GM12878 (cell line): ENCODE measurements around the gene KCNQ1. TPM values are rescaled to one million over a fixed set of nuclear protein-coding genes. Genes with fewer than 3 reads are reported as not detected.
A peak's percentile ranks its signal among the peaks of the same experiment; 100 is the strongest.

Source experiments
- ATAC-seq: fragments of 200-7000 bp; cut with Tn5 transposase; 3 replicates; pipeline ENCODE4 v1.9.1; 2020; ENCODE audit warnings: mild to moderate bottlenecking, moderate library complexity
- BruUV-seq: library from RNA; stranded (reverse); fragments of 400-500 nt; replicated peaks from 2 replicates; lab custom pipeline; 2021; lab: Mats Ljungman, UMichigan
- CTCF ChIA-PET: fragments of 300-600 bp; sonication (Branson Sonifier 250); formaldehyde crosslinking; extraction: SDS; loops from one replicate; lab custom pipeline; 2021; ENCODE audit warnings: inconsistent platforms; lab: Yijun Ruan, JAX
- POLR2A ChIA-PET: fragments of 350-600 bp; formaldehyde crosslinking; extraction: SDS; loops from one replicate; lab custom pipeline; 2021; ENCODE audit warnings: inconsistent platforms; lab: Charles Lee
- RAD21 ChIA-PET: fragments of 300-600 bp; sonication (Branson Sonifier 250); formaldehyde crosslinking; loops from one replicate; lab custom pipeline; 2023; ENCODE audit warnings: antibody characterized with exemption; ENCODE audit not compliant: unreplicated experiment; lab: Charles Lee
- SMC1A ChIA-PET: fragments of 300-600 bp; sonication (Branson Sonifier 250); formaldehyde crosslinking; loops from one replicate; lab custom pipeline; 2023; ENCODE audit not compliant: unreplicated experiment, uncharacterized antibody; lab: Charles Lee
- DNase-seq: peaks from one replicate; pipeline ENCODE4 v3.0.0-alpha.2; 2011; ENCODE audit warnings: low read depth, low spot score
- FAIRE-seq: peaks from 3 replicates; lab custom pipeline; 2011; peaks lifted over from hg19 to GRCh38; lab: Jason Lieb, UNC
- H2AFZ ChIP-seq: 2 replicates; pipeline ENCODE4 v1.6.0; 2011; ENCODE audit warnings: low read depth, low read length, control low read depth; ENCODE audit not compliant: control insufficient read depth
- H3K27ac ChIP-seq: 2 replicates; pipeline ENCODE4 v1.5.1; 2011; ENCODE audit warnings: control low read depth; ENCODE audit not compliant: control insufficient read depth, insufficient read depth
- H3K27me3 ChIP-seq, 2 experiments: replicated peaks in 1 of 2; 2 replicates each; pipeline versions ENCODE4 v1.6.0 to v1.6.1; 2011; ENCODE audit warnings: low read length in 1 of 2; ENCODE audit not compliant: control insufficient read depth in 2 of 2, insufficient read depth in 2 of 2
- H3K36me3 ChIP-seq, 2 experiments: 2 replicates each; pipeline ENCODE4 v1.5.1; 2011; ENCODE audit warnings: low read length in 1 of 2; ENCODE audit not compliant: control insufficient read depth in 2 of 2, insufficient read depth in 2 of 2
- H3K4me1 ChIP-seq: 2 replicates; pipeline ENCODE4 v1.6.1; 2011; ENCODE audit warnings: mild to moderate bottlenecking, low read length, moderate library complexity, mixed read lengths; ENCODE audit not compliant: control insufficient read depth, insufficient read depth
- H3K4me2 ChIP-seq: 2 replicates; pipeline ENCODE4 v1.6.0; 2011; ENCODE audit warnings: control low read depth; ENCODE audit not compliant: control insufficient read depth, insufficient read depth
- H3K4me3 ChIP-seq: fragments of 200-600 bp; sonication (generic); 2 replicates; pipeline ENCODE4 v1.5.1; 2016
- H3K79me2 ChIP-seq: 2 replicates; pipeline ENCODE4 v1.6.0; 2011; ENCODE audit warnings: low read length; ENCODE audit not compliant: control insufficient read depth, insufficient read depth
- H3K9ac ChIP-seq: 2 replicates; pipeline ENCODE4 v1.8.0; 2011; ENCODE audit warnings: low read length, control low read depth, mixed read lengths; ENCODE audit not compliant: control insufficient read depth, insufficient read depth
- H3K9me3 ChIP-seq: replicated peaks from 3 replicates; pipeline ENCODE4 v1.5.1; 2011; ENCODE audit warnings: mild to moderate bottlenecking, low read length; ENCODE audit not compliant: control insufficient read depth, insufficient read depth
- H4K20me1 ChIP-seq: 2 replicates; pipeline ENCODE4 v1.6.0; 2011; ENCODE audit not compliant: control insufficient read depth, insufficient read depth
- GABPA ChIP-seq: IDR thresholded peaks from 2 replicates; pipeline ENCODE4 v1.6.1; 2014; ENCODE audit warnings: antibody characterized with exemption, low read depth, mild to moderate bottlenecking, inconsistent platforms
- IKZF2 ChIP-seq, 2 experiments: fragments of 450-650 bp; IDR thresholded peaks; 2 replicates each; pipeline ENCODE4 v1.6.1; 2017; ENCODE audit warnings: mild to moderate bottlenecking in 2 of 2, moderate library complexity in 2 of 2
- SPI1 ChIP-seq: IDR thresholded peaks from 2 replicates; pipeline ENCODE4 v1.6.1; 2011; ENCODE audit warnings: low read depth, mild to moderate bottlenecking, low read length, moderate library complexity, borderline replicate concordance; ENCODE audit not compliant: insufficient read depth
- WGBS: methylation state at CpG from one replicate; pipeline ENCODE4 v1.1.6; 2016; ENCODE audit warnings: low lambda C conversion rate; ENCODE audit not compliant: insufficient replicate concordance, insufficient coverage; ENCODE audit errors: missing lambda C conversion rate; 5-methylcytosine and 5-hydroxymethylcytosine counted together
- in situ Hi-C: fragments of 300-500 bp; cut with MboI; formaldehyde crosslinking; loops from 9 replicates; pipeline ENCODE4 v1.14.3; 2018; ENCODE audit warnings: mixed read lengths
- intact Hi-C: fragments of 100-400 bp; cut with micrococcal nuclease; formaldehyde crosslinking; loops from one replicate; pipeline ENCODE4 v1.14.2; 2022; ENCODE audit not compliant: unreplicated experiment
- polyA plus RNA-seq, 11 experiments: library from polyadenylated mRNA; depleted of rRNA in 4 of 11; unstranded in 6 of 11; stranded (reverse) in 5 of 11; fragments of >200 nt; fragmentation: Nextera tagmentation in 4 of 11; fragmentation: Illumina TruSeq in 1 of 11; extraction: Ambion mirVana in 4 of 11; extraction: Trizol in 1 of 11; gene quantifications; 1 replicate in 1 of 11; 2 replicates in 10 of 11; pipeline versions ENCODE4 v1.2.1 to v1.2.3, GENCODE V29; 2011 to 2016; ENCODE audit warnings: inconsistent platforms in 2 of 11, missing spikeins in 2 of 11, low read depth in 1 of 11
- total RNA-seq, 4 experiments: library from RNA; depleted of rRNA in 3 of 4; stranded (reverse); fragments of >200 nt in 3 of 4; fragmentation: Illumina TruSeq in 1 of 4; extraction: Trizol in 1 of 4; gene quantifications; 2 replicates each; pipeline versions ENCODE4 v1.2.1 to v1.2.3, GENCODE V29; 2013 to 2021
- TF ChIP-seq, protein P1 (sequence below): fragments of 450-650 bp; IDR thresholded peaks from 2 replicates; pipeline ENCODE4 v1.6.1; 2014; ENCODE audit warnings: mild to moderate bottlenecking
- TF ChIP-seq, protein P2 (sequence below): IDR thresholded peaks from 2 replicates; pipeline ENCODE4 v1.6.1; 2012; ENCODE audit warnings: low read length, inconsistent platforms
- TF ChIP-seq, protein P3 (sequence below): fragments of 450-650 bp; IDR thresholded peaks from 2 replicates; pipeline ENCODE4 v1.6.1; 2016; ENCODE audit warnings: mild to moderate bottlenecking
- TF ChIP-seq, protein P4 (sequence below): fragments of 450-650 bp; conservative IDR thresholded peaks from 2 replicates; pipeline ENCODE4 v1.6.1; 2017; ENCODE audit warnings: mild to moderate bottlenecking, moderate library complexity

Gene KCNQ1
- total and polyA plus RNA-seq, 10 of the 15 experiments (the other 5 are each of a cell fraction or from before 2014, with no cell fraction given) = 0.03 to 0.15 (median 0.12) TPM; not detected in 7

DNA sequence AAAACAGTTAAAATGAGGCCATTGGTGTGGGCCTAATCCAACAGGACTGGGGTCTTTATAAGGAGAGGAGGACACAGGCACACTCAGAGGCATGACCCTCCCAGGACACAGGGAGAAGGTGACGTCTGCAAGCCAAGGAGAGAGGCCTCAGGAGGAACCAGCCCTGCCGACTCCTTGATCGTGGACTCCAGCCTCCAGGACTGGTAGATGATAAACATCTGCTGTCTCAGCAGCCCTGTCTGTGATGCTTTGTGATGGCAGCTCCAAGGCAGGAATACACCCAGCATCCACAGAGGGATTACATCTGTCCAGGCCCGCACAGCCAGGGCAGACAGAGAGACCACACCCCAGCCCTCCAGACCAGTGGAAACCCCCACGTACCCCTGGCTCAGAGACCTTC lies 422.3 kb downstream of the KCNQ1 start (continued):
- TF ChIP-seq, protein P1, sequence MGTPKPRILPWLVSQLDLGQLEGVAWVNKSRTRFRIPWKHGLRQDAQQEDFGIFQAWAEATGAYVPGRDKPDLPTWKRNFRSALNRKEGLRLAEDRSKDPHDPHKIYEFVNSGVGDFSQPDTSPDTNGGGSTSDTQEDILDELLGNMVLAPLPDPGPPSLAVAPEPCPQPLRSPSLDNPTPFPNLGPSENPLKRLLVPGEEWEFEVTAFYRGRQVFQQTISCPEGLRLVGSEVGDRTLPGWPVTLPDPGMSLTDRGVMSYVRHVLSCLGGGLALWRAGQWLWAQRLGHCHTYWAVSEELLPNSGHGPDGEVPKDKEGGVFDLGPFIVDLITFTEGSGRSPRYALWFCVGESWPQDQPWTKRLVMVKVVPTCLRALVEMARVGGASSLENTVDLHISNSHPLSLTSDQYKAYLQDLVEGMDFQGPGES = no peak
- TF ChIP-seq, protein P2, sequence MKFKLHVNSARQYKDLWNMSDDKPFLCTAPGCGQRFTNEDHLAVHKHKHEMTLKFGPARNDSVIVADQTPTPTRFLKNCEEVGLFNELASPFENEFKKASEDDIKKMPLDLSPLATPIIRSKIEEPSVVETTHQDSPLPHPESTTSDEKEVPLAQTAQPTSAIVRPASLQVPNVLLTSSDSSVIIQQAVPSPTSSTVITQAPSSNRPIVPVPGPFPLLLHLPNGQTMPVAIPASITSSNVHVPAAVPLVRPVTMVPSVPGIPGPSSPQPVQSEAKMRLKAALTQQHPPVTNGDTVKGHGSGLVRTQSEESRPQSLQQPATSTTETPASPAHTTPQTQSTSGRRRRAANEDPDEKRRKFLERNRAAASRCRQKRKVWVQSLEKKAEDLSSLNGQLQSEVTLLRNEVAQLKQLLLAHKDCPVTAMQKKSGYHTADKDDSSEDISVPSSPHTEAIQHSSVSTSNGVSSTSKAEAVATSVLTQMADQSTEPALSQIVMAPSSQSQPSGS = no peak
- no peak for TF ChIP-seq IKZF2 (IDR thresholded peaks at IDR 0.05)
- TF ChIP-seq, protein P3, sequence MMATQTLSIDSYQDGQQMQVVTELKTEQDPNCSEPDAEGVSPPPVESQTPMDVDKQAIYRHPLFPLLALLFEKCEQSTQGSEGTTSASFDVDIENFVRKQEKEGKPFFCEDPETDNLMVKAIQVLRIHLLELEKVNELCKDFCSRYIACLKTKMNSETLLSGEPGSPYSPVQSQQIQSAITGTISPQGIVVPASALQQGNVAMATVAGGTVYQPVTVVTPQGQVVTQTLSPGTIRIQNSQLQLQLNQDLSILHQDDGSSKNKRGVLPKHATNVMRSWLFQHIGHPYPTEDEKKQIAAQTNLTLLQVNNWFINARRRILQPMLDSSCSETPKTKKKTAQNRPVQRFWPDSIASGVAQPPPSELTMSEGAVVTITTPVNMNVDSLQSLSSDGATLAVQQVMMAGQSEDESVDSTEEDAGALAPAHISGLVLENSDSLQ = no peak
- TF ChIP-seq SPI1 = no peak
- no peak for TF ChIP-seq GABPA

DNA sequence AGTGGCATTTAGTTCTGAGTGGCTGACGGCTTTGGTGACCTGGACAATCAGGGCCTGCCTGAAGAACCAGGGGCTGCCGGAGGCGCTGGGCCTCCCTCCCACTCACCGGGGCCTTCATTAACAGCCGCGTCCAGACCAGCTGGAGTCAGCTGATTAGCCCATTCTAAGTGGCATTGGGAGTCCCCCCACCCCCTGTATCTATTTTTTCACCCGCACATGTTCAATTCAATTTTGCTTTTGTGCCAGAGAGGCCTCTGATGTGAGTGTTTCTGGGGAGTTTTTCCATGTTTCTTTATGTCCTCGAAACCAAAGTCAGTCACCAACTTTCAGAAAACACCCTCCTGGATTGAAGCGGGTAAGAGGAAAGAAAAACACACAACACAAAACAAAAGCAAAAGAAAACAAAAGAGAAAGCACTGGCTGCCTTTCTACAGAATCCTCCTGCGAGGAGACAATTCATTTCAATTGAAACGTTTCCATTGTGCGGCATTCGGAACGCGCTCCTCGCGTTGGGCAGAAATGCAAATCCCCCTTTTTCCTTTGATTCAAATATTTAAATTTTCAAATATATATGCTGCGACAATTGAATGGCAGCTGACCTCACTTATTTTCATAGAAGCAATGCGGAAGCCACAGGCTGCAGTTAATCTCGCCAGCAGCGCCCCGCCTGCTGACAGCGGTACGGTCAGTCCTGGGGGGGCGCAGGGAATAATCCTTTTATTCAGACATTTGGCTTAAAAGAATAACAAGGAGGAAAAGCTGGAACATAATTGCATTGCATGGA lies 423.1 kb downstream of the KCNQ1 start:
- Histone ChIP-seq H3K9me3 (no peaks in the 10 kb centered on the region; the same call in 2 of the 3 replicates), H2AFZ (no peak overlapping the region), H3K27me3 (peaks cover 2 to 5% of the 10 kb centered on the region in 2 experiments; a peak in 3 of 4 replicates), H3K4me2 (no peak overlapping the region), H3K27ac (no peak overlapping the region), H3K4me3 (no peak overlapping the region), H3K4me1 (no peaks in the 10 kb centered on the region), H4K20me1 (no peaks in the 10 kb centered on the region), H3K79me2 (no peaks in the 10 kb centered on the region), H3K9ac (no peak overlapping the region; the same call in 1 of the 2 replicates), H3K36me3 (no peaks in the 10 kb centered on the region)
- no peak for ATAC-seq
- no TSS peak for BruUV-seq
- ChIA-PET CTCF (no interaction called here), POLR2A (no interaction called here), SMC1A (no interaction called here), RAD21 (no interaction called here)
- 37% methylated on average over 25 of the region's 25 CpGs for WGBS
- no peak for DNase-seq
- in situ Hi-C loops = no loop called here
- no peak for FAIRE-seq
- intact Hi-C loops = no loop called here
- TF ChIP-seq, protein P4, sequence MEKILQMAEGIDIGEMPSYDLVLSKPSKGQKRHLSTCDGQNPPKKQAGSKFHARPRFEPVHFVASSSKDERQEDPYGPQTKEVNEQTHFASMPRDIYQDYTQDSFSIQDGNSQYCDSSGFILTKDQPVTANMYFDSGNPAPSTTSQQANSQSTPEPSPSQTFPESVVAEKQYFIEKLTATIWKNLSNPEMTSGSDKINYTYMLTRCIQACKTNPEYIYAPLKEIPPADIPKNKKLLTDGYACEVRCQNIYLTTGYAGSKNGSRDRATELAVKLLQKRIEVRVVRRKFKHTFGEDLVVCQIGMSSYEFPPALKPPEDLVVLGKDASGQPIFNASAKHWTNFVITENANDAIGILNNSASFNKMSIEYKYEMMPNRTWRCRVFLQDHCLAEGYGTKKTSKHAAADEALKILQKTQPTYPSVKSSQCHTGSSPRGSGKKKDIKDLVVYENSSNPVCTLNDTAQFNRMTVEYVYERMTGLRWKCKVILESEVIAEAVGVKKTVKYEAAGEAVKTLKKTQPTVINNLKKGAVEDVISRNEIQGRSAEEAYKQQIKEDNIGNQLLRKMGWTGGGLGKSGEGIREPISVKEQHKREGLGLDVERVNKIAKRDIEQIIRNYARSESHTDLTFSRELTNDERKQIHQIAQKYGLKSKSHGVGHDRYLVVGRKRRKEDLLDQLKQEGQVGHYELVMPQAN = no peak
- TF ChIP-seq, protein P3 = peak; percentile 41; the same call in 1 of the 2 replicates
